Measurements from ENCODE around the gene RORB.

RORB gene

DNA sequence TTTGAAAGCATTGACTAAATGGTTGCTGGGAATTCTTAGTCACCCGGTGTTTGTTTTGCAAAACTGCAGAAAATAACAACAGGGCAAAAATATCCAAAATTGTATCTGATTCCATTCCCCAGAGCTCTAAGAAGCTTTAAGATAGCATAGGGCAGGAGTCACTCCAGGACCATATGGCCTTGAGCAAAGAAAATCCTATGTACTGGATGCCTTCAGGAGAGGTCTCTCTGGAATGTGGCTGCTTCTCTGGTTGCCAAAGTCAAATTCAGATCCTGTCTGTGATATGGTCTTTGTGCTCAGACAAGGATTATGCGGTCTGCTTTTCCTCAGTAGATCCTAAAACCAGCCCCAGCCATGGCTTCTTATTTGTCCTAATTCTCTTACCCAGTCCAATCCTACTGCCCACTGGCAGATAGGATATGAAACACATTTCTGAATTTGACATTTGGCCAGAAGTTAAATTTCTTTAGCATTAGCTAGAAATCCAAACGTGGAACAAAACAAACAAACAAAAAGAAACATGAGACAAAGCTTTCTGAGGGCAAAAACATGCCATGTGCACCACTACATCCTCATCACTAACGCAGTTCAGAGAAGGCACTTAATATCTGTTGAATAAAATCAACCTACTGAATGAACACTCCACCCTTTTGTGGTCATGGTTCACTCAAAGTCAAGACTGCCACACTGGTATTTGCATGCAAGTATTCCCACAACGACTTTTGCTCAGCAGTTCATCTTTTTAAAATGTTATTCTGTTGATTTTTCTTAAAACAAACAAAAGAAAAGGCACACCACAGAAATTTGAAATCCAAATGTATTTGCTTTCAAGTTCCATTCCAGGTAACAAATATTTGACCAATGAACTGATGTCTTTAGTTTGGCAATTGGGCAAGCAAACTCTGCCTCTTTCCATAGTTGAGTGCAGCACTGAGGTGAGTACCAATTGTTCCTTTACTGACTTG lies 224.8 kb downstream of the RORB start:
- no peak for DNase-seq

DNA sequence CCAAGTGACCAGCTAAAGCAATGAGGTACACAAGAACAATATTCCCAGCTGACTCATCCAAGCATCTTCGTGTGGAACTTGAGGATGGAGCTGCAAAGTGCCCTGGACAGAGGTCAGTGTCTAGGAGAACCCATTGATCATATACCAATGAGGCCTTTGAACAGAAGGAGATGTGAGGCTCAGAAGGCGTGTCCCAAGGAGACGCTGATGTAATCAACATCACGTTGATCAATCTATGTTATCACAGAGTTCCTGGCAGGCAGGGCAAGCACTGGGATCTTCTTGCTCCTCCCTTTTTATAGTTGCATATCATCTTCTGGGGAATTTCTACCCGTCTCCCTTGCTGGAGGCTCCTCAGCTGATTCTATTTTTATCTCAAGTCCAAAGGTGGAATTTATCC lies 227.2 kb downstream of the RORB start:
- no peak for DNase-seq

DNA sequence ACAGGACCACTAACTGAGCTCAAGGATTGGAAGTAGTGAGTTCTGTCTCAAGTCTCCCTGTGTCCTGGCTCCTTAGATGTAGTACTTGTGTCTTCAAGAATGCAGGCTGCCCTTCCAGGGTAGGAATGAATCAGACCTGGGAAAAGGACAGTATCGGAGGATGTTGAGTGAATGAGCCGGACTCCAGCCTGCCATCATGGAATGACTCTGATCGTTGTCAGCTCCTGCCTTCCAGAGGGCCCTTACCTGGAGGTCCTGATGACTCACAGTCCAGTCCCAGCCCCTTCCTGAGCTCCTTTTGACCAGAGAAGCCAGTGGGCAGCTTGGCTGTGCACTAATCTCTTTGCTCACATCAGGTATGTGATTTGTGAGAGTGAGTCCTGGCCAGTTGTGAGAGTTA lies 229.4 kb downstream of the RORB start:
- no peak for DNase-seq

DNA sequence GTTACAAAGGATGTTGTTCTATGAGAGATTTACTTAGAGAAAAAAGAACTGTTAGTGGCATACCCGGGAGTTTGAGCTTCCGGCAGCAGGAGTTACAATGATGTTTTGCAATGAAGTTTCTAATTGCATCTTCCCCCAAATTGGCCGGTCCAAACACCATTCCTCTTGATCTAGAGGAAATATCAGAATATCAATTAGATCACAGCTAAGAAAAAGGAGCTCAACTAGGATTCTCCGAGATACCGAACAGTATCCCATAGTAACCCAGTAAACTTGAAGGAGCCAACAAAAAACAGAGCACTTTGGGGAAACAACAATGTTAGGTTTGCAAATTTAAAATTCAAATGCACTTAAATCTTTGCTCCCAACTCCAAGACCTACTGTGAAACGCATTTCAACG lies 231.0 kb downstream of the RORB start:
- no peak for DNase-seq

DNA sequence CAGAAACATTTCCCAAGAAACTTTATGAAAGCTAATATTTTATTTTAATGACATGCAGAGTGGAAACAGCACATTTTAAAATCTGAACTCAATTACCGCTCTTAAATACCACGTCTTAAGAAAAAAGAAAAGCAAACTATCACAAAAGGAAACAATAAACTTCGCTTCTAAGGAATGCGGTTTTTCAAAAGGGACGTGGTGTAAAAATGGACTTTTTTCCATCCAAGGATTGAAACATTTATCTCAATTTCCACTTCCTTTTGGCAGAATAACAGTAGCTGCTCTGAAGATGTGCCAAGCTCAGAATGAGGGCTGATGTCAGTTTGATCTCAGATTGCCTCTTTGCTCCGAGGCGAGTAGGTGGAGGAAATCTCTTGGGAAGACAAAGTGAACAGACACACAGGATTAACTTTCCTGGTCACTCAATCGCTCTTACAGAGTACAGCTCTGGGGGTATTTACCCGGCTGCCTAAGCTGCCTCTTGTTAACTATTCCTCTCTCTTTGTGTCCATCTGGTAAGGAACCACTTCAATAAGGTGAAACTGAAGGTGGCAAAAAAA lies 232.1 kb downstream of the RORB start:
- no peak for DNase-seq

DNA sequence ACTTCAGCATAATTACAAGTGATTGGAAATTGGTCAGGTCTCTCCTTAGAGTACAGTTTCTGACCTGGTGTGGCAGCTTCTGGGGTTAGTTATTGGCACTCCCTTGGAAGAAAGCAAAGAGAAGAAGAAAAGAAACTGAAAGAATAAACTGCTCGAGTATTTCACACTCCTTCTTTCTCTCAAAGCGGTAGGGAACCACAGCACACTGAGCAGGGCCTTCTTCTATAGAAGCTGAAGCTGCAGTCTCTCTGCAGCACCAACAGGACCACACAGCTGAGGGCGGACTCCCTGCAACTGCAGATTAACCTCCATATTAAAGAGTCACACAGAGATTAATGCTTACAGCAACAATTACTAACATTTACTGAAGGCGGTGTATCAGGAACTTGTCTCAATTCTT lies 238.6 kb downstream of the RORB start:
- DNase-seq = no peak

DNA sequence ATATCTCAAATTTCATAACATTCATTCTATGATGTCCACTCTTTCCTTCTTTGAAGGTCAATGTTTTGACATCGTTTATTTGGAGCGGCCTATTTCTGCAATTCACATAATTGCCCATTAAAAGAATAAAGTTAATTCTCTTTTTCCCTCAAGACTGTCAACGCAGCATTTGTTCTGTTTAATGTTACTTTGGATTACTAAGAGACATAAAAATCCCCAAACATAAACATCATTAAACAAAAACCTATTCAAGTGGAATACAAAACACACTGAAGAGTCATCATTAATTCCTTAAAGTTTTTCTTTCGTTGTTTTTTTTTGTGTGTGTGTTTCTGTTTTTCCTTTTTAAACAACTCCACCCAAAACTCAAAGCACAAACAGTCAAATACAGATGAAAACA lies 239.5 kb downstream of the RORB start:
- no peak for DNase-seq

DNA sequence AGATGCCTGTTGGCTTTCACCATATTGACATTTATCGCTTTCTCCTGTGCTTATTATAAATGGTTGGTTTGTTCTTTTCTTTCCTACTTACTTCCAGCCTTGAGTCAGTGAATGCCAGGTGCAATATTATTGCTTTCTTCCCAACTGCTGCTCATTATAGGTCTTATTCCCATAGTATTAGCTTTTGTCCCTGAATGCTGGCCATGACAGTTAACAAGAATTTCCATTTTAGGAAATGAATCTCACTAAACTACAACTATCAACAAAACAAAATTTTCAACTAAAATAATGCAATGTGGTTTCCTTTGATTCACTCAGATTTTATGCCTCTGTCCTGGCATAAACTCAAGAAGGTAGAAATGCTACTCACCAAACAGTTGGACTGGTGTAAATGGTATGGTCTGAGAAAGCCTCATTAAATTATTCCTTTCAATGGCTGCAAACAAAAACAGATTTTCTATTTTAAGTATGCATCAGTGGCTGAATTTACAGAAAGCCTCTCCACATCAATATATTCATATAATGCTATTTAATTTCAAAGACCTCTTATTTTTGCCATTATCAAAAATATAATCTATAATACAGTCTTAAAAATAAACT lies 245.2 kb downstream of the RORB start:
- DNase-seq = no peak
